OCI-LY3 (cell line): ENCODE data around the gene NDUFA7.
"Not testable (repeated sequence)": the region's sequence is repeated elsewhere in the genome, so short reads cannot be mapped to it uniquely, and the experiment has no call there.

Experiments used
- H2AFZ ChIP-seq: fragments of 200-600, 300-600 bp; shearing (Covaris generic); 2 replicates; pipeline ENCODE4 v1.6.0; 2014; ENCODE audit warnings: antibody characterized with exemption, low read depth, low read length
- H3K27ac ChIP-seq: fragments of 200-600, 300-600 bp; sonication (generic); 2 replicates; pipeline ENCODE4 v1.5.1; 2014; ENCODE audit warnings: mild to moderate bottlenecking, low read length, moderate library complexity, mixed read lengths
- H3K27me3 ChIP-seq: fragments of 200-600, 300-600 bp; sonication (generic); 2 replicates; pipeline ENCODE4 v1.6.1; 2014; ENCODE audit warnings: low read depth, low read length, mixed read lengths
- H3K36me3 ChIP-seq: fragments of 200-600, 300-600 bp; sonication (generic); replicated peaks from 2 replicates; pipeline ENCODE3; 2014; ENCODE audit warnings: low read depth, low read length, mixed read lengths
- H3K4me1 ChIP-seq: fragments of 300-600, 200-600 bp; sonication (generic); 2 replicates; pipeline ENCODE4 v1.6.1; 2014; ENCODE audit warnings: low read length, mixed read lengths
- H3K4me2 ChIP-seq: fragments of 200-600, 300-600 bp; sonication (generic); 2 replicates; pipeline ENCODE4 v1.6.1; 2014; ENCODE audit warnings: low read length, mixed read lengths
- H3K4me3 ChIP-seq: fragments of 300-600, 200-600 bp; sonication (generic); 2 replicates; pipeline ENCODE4 v1.5.1; 2014; ENCODE audit warnings: antibody characterized with exemption, mild to moderate bottlenecking, low read length, moderate library complexity
- H3K79me2 ChIP-seq: fragments of 300-600, 200-600 bp; shearing (Covaris generic); 2 replicates; pipeline ENCODE4 v1.6.1; 2014; ENCODE audit warnings: mild to moderate bottlenecking, low read length, mixed read lengths
- H3K9ac ChIP-seq: fragments of 300-600, 200-600 bp; shearing (Covaris generic); 2 replicates; pipeline ENCODE4 v1.6.0; 2014; ENCODE audit warnings: mild to moderate bottlenecking, low read length, moderate library complexity
- H3K9me3 ChIP-seq: fragments of 200-600, 300-600 bp; shearing (Covaris generic); 2 replicates; pipeline ENCODE4 v1.6.1; 2014; ENCODE audit warnings: low read length, mixed read lengths; ENCODE audit not compliant: insufficient read depth
- H4K20me1 ChIP-seq: fragments of 200-600, 300-600 bp; sonication (generic); 2 replicates; pipeline ENCODE4 v1.6.1; 2016; ENCODE audit warnings: low read length, mixed read lengths; ENCODE audit not compliant: insufficient read depth
- EZH2phosphoT487 ChIP-seq: fragments of 200-600 bp; shearing (Covaris generic); IDR thresholded peaks from 2 replicates; pipeline ENCODE4 v1.6.1; 2018; ENCODE audit warnings: antibody characterized with exemption, mixed run types, low read depth
- TF ChIP-seq, protein P1 (sequence below): fragments of 200-600, 300-600 bp; sonication (generic); IDR thresholded peaks from 2 replicates; pipeline ENCODE4 v1.5.1; 2014; ENCODE audit warnings: antibody characterized with exemption, low read length, low read depth

NDUFA7 gene

DNA sequence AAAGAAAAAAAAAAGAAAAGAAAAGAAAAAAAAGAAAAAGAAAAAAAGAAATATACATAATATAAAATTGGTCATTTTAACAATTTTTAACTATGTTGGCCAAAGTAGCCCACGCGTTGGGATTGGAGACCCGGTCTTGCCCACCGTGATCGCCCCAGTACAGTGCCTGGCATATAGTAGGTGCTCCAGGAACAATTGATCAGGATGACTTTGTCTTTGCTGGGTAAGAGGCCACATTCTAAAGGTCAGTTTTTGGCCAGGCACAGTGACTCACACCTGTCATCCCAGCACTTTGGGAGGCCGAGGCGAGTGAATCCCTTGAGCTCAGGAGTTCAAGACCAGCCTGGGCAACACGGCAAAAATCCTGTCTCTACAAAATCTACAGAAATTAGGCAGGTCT, 39.0 kb upstream of the NDUFA7 start:
- Histone ChIP-seq H3K9ac (no peak overlapping the region), H3K79me2 (no peaks in the 10 kb centered on the region), H2AFZ (no peak overlapping the region), H3K27ac (no peak overlapping the region), H4K20me1 (no peaks in the 10 kb centered on the region), H3K4me1 (no peaks in the 10 kb centered on the region), H3K4me2 (no peak overlapping the region), H3K9me3 (no peaks in the 10 kb centered on the region), H3K27me3 (peaks cover 2% of the 10 kb centered on the region; the same call in 1 of the 2 replicates), H3K4me3 (no peak overlapping the region), H3K36me3 (no peaks in the 10 kb centered on the region)
- no peak for TF ChIP-seq EZH2phosphoT487

DNA sequence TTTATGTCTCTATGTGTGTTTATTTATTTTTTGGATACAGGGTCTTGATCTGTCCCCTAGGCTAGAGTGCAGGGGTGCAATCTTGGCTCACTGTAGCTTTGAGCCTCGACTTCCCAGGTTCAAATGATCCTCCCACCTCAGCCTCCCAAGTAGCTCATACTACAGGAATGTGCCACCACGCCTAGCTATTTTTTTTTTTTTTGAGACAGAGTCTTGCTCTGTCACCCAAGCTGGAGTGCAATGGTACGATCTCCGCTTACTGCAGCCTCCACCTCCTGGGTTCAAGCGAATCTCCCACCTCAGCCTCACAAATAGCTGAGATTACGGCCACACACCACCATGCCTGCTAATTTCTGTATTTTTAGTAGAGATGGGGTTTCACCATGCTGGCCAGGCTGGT, 37.8 kb upstream of the NDUFA7 start:
- Histone ChIP-seq H2AFZ (no peak overlapping the region), H3K27ac (no peak overlapping the region), H3K36me3 (no peaks in the 10 kb centered on the region), H3K4me3 (no peak overlapping the region), H3K9me3 (no peaks in the 10 kb centered on the region), H4K20me1 (no peaks in the 10 kb centered on the region), H3K4me1 (0 out of 2 replicates have a peak, but pooled peaks cover 2% of the 10 kb centered on the region), H3K9ac (no peak overlapping the region), H3K4me2 (no peak overlapping the region), H3K27me3 (peaks cover 2% of the 10 kb centered on the region; the same call in 1 of the 2 replicates), H3K79me2 (no peaks in the 10 kb centered on the region)
- no peak for TF ChIP-seq EZH2phosphoT487
- TF ChIP-seq, protein P1, sequence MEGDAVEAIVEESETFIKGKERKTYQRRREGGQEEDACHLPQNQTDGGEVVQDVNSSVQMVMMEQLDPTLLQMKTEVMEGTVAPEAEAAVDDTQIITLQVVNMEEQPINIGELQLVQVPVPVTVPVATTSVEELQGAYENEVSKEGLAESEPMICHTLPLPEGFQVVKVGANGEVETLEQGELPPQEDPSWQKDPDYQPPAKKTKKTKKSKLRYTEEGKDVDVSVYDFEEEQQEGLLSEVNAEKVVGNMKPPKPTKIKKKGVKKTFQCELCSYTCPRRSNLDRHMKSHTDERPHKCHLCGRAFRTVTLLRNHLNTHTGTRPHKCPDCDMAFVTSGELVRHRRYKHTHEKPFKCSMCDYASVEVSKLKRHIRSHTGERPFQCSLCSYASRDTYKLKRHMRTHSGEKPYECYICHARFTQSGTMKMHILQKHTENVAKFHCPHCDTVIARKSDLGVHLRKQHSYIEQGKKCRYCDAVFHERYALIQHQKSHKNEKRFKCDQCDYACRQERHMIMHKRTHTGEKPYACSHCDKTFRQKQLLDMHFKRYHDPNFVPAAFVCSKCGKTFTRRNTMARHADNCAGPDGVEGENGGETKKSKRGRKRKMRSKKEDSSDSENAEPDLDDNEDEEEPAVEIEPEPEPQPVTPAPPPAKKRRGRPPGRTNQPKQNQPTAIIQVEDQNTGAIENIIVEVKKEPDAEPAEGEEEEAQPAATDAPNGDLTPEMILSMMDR = no peak

DNA sequence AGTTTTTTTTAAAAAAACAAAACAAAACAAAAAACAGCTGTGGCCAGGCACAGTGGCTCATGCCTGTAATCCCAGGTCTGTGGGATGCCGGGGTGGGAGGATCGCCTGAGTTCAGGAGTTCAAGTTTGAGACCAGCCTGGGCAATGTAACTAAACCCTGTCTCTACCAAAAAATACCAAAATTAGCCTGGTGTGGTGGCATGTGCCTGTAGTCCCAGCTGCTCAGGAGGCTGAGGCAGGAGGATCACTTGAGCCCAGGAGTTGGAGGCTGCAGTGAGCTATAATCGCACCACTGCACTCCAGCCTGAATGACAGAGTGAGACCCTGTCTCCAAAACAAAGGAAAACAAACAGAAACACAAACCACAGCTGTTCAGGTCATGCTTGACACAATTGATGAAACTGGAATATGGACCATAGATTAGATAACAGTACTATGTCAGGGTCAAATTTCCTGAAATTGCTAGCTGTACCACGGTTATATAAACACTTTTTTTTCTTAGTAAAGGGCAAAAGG, 35.9 kb upstream of the NDUFA7 start:
- Histone ChIP-seq H3K79me2 (no peaks in the 10 kb centered on the region), H4K20me1 (no peaks in the 10 kb centered on the region), H3K27ac (no peak overlapping the region), H3K4me2 (no peak overlapping the region), H3K4me1 (0 out of 2 replicates have a peak, but pooled peaks cover 2% of the 10 kb centered on the region), H3K36me3 (no peaks in the 10 kb centered on the region), H3K9ac (no peak overlapping the region), H2AFZ (no peak overlapping the region), H3K27me3 (peaks cover 2% of the 10 kb centered on the region), H3K9me3 (no peaks in the 10 kb centered on the region), H3K4me3 (no peak overlapping the region)
- TF ChIP-seq EZH2phosphoT487 = no peak
- TF ChIP-seq, protein P1 = no peak

DNA sequence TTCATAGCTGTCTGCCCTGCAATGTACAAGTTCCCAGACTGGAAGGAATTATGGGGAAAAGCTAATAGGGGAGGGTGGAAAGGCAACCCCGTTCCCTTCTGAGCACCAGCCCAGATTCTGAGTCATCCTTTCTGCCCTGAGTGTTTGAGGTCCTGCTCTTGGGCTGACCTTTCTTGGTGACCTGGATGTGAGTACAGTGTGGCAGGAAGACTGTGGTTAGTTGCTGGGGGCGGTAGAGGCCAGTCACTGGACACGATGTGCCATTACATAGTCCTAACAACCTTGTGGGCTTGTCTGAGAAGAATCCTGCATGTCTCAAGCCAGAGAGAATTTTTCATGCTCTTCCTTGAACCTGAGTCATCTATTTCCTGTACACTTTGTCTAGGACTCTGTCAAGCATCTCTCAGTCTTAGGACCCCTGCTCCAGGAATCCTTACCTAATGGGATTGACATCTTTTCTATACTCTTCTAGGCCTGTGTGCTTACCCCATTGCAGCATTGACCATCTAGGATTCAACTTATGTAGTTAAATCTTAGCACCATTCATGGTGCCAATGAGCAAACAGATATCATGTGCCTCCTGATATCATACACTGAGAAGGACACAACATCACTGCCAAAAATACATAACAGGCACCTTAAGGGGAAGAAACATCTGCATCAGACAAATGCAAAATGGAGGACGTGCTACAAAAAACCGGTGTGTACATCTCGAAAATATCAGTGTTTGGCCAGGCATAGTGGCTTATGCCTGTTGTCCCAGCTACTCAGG, 34.6 kb upstream of the NDUFA7 start:
- Histone ChIP-seq H4K20me1 (no peaks in the 10 kb centered on the region), H2AFZ (no peak overlapping the region), H3K27ac (no peak overlapping the region), H3K4me3 (no peak overlapping the region), H3K36me3 (no peaks in the 10 kb centered on the region), H3K79me2 (no peaks in the 10 kb centered on the region), H3K27me3 (peaks cover 7% of the 10 kb centered on the region), H3K4me1 (0 out of 2 replicates have a peak, but pooled peaks cover 2% of the 10 kb centered on the region), H3K9me3 (no peaks in the 10 kb centered on the region), H3K9ac (no peak overlapping the region), H3K4me2 (no peak overlapping the region)
- TF ChIP-seq EZH2phosphoT487 = no peak

DNA sequence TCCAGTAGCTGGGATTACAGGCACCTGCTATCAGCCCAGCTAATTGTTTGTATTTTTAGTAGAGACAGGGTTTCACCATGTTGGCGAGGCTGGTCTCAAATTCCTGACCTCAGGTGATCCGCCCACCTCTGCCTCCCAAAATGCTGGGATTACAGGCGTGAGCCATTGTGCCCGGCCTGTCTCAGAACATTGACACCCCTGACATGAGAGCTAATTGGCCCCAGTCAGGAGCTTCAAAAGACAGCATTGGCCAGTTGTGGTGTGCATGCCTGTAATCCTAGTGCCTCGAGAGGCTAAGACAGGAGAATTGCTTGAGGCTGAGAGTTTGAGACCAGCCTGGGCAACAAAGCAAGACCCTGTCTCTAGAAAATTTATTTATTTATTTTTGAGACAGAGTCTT, 31.7 kb upstream of the NDUFA7 start:
- H3K4me1 ChIP-seq, H3K27me3 ChIP-seq, H3K79me2 ChIP-seq, H3K9me3 ChIP-seq, H3K36me3 ChIP-seq, H4K20me1 ChIP-seq, H3K9ac ChIP-seq, H3K4me3 ChIP-seq, H2AFZ ChIP-seq, H3K4me2 ChIP-seq, H3K27ac ChIP-seq: not testable (repeated sequence)
